HG02870 (cell line): ENCODE measurements around the gene NCOA5.

Experiments used
- ATAC-seq: cut with Tn5 transposase; IDR thresholded peaks from one replicate; pipeline ENCODE4 v1.9.1; 2021; ENCODE audit warnings: mild to moderate bottlenecking, moderate library complexity; ENCODE audit not compliant: unreplicated experiment

NCOA5 gene

GRCh38 chr20:46089417-46090388 is at the start of gene NCOA5:
Gene NCOA5, minus strand, starts transcription at chr20:46089962. Its CDS starts 10,538 bp downstream, at chr20:46079424.
- ATAC-seq: peak; percentile 78

- no peak for ATAC-seq
Observed at GRCh38 chr20:46139266-46139889, 49.6 kb upstream of the NCOA5 start.

- no peak for ATAC-seq
Observed at GRCh38 chr20:46137816-46138215, 48.1 kb upstream of the NCOA5 start.

GRCh38 chr20:46135856-46136633 is 46.3 kb upstream of the NCOA5 start:
- ATAC-seq: no peak

GRCh38 chr20:46134716-46135115 is 45.0 kb upstream of the NCOA5 start:
- no peak for ATAC-seq

- ATAC-seq: no peak
Observed at GRCh38 chr20:46133886-46134654, 44.3 kb upstream of the NCOA5 start.

GRCh38 chr20:46132705-46133120 is 43.0 kb upstream of the NCOA5 start:
- no peak for ATAC-seq

- no peak for ATAC-seq
Observed at GRCh38 chr20:46131396-46131795, 41.6 kb upstream of the NCOA5 start.

- ATAC-seq: no peak
Observed at GRCh38 chr20:46130534-46130933, 40.8 kb upstream of the NCOA5 start.

- no peak for ATAC-seq
Observed at GRCh38 chr20:46129955-46130481, 40.3 kb upstream of the NCOA5 start.

GRCh38 chr20:46128310-46129151 is 38.8 kb upstream of the NCOA5 start:
- no peak for ATAC-seq

- no peak for ATAC-seq
Observed at GRCh38 chr20:46127396-46128010, 37.7 kb upstream of the NCOA5 start.

GRCh38 chr20:46126440-46127056 is 36.8 kb upstream of the NCOA5 start:
- no peak for ATAC-seq

- ATAC-seq: no peak
Observed at GRCh38 chr20:46123482-46124245, 33.9 kb upstream of the NCOA5 start.

- ATAC-seq: no peak
Observed at GRCh38 chr20:46122516-46123481, 33.0 kb upstream of the NCOA5 start.

- no peak for ATAC-seq
Observed at GRCh38 chr20:46122071-46122470, 32.3 kb upstream of the NCOA5 start.
